Measurements from ENCODE around the gene FAM234B.

Gene FAM234B

GRCh38 chr12:13094367-13094766, 50.2 kb downstream of the FAM234B start:
- no peak for DNase-seq

GRCh38 chr12:13095266-13095995, 51.2 kb downstream of the FAM234B start:
- no peak for DNase-seq

- DNase-seq, result peak in 1 of 3 experiments; percentile 59
Observed at GRCh38 chr12:13097491-13098011, 53.4 kb downstream of the FAM234B start.

- peak in 1 of 3 experiments; percentile 11 for DNase-seq
Observed at GRCh38 chr12:13099066-13099843, 55.1 kb downstream of the FAM234B start.

GRCh38 chr12:13099844-13100604, 55.8 kb downstream of the FAM234B start:
- peak in 2 of 3 experiments; percentile 59 to 64 for DNase-seq

- DNase-seq, result peak in 1 of 3 experiments; percentile 81
Observed at GRCh38 chr12:13100605-13100881, 56.4 kb downstream of the FAM234B start.

- DNase-seq, result peak; percentile 90 to 97 (median 97)
Observed at GRCh38 chr12:13100882-13101769, 56.9 kb downstream of the FAM234B start.

- DNase-seq, result peak; percentile 75 to 89 (median 81)
Observed at GRCh38 chr12:13101821-13102375, 57.7 kb downstream of the FAM234B start.

- DNase-seq, result peak in 1 of 3 experiments; percentile 89
Observed at GRCh38 chr12:13102461-13103195, 58.4 kb downstream of the FAM234B start.

- DNase-seq, result no peak
Observed at GRCh38 chr12:13103391-13104033, 59.3 kb downstream of the FAM234B start, which contains the start of gene GSG1. TSS of gene GSG1 (minus strand) at chr12:13103667. CDS start at chr12:13103512, 155 bp downstream.

- no peak for DNase-seq
Observed at GRCh38 chr12:13104409-13104808, 60.2 kb downstream of the FAM234B start.

- no peak for DNase-seq
Observed at GRCh38 chr12:13105781-13106180, 61.6 kb downstream of the FAM234B start.

GRCh38 chr12:13106666-13107065, 62.5 kb downstream of the FAM234B start:
- no peak for DNase-seq

GRCh38 chr12:13112968-13113367, 68.8 kb downstream of the FAM234B start:
- no peak for DNase-seq

GRCh38 chr12:13114251-13115052, 70.3 kb downstream of the FAM234B start:
- DNase-seq, result no peak

GRCh38 chr12:13116259-13116658, 72.1 kb downstream of the FAM234B start:
- no peak for DNase-seq

- no peak for DNase-seq
Observed at GRCh38 chr12:13117029-13117428, 72.8 kb downstream of the FAM234B start.

GRCh38 chr12:13119826-13120225, 75.6 kb downstream of the FAM234B start:
- no peak for DNase-seq

GRCh38 chr12:13120413-13120812, 76.2 kb downstream of the FAM234B start:
- no peak for DNase-seq

- no peak for DNase-seq
Observed at GRCh38 chr12:13121568-13121967, 77.4 kb downstream of the FAM234B start.

Data from NCI-H1417 (cell line).